NCI-H2171 (cell line): ENCODE data around the gene SORL1.

Source experiments
- DNase-seq: peaks from one replicate; lab custom pipeline; 2025; lab: John Stamatoyannopoulos, UW

SORL1 gene

GRCh38 chr11:121512468-121513465 is 60.7 kb downstream of the SORL1 start:
- no peak for DNase-seq

- DNase-seq: no peak
Observed at GRCh38 chr11:121513807-121514206, 61.7 kb downstream of the SORL1 start.

GRCh38 chr11:121514432-121515334 is 62.6 kb downstream of the SORL1 start:
- no peak for DNase-seq

- no peak for DNase-seq
Observed at GRCh38 chr11:121515335-121515671, 63.2 kb downstream of the SORL1 start.

GRCh38 chr11:121517996-121518395 is 65.9 kb downstream of the SORL1 start:
- DNase-seq: no peak

- no peak for DNase-seq
Observed at GRCh38 chr11:121520243-121521144, 68.4 kb downstream of the SORL1 start.

- no peak for DNase-seq
Observed at GRCh38 chr11:121521145-121522042, 69.3 kb downstream of the SORL1 start.

- DNase-seq: no peak
Observed at GRCh38 chr11:121522043-121522941, 70.2 kb downstream of the SORL1 start.

- DNase-seq: no peak
Observed at GRCh38 chr11:121523581-121524232, 71.6 kb downstream of the SORL1 start.

- peak; percentile 56 for DNase-seq
Observed at GRCh38 chr11:121524233-121524631, 72.1 kb downstream of the SORL1 start.

GRCh38 chr11:121525376-121525775 is 73.3 kb downstream of the SORL1 start:
- DNase-seq: no peak

GRCh38 chr11:121530257-121530656 is 78.1 kb downstream of the SORL1 start:
- no peak for DNase-seq

- peak; percentile 25 for DNase-seq
Observed at GRCh38 chr11:121533601-121534000, 81.5 kb downstream of the SORL1 start.

GRCh38 chr11:121534131-121535093 is 82.3 kb downstream of the SORL1 start:
- DNase-seq: peak; percentile 61

- peak; percentile 55 for DNase-seq
Observed at GRCh38 chr11:121535129-121535796, 83.1 kb downstream of the SORL1 start.

- peak; percentile 28 for DNase-seq
Observed at GRCh38 chr11:121536126-121536525, 84.0 kb downstream of the SORL1 start.

GRCh38 chr11:121538054-121538453 is 85.9 kb downstream of the SORL1 start:
- DNase-seq: no peak
